Renal cortex interstitium (tissue), 11 donors: Measurements from ENCODE around the gene PSMD5. TPM values are rescaled to one million over a fixed set of nuclear protein-coding genes. Genes with fewer than 3 reads are reported as not detected.

ENCODE experiments used
- DNase-seq, 11 donors: peaks; one replicate each; pipeline ENCODE4 v3.0.0-alpha.2; 2013; ENCODE audit warnings: low read depth in 9 of 11, low spot score in 4 of 11; ENCODE audit errors: extremely low read depth in 1 of 11
- polyA plus RNA-seq, 3 donors: library from polyadenylated mRNA; unstranded; fragments of 120-200 nt; gene quantifications; one replicate each; pipeline ENCODE4 v1.2.1, GENCODE V29; 2013; ENCODE audit not compliant: insufficient read length in 3 of 3

PSMD5 gene
- polyA plus RNA-seq, 3 donors, result 30.0 to 40.5 (median 37.9) TPM

GRCh38 chr9:120778758-120779157 is 64.0 kb downstream of the PSMD5 start:
- DNase-seq, result no peak

GRCh38 chr9:120777229-120777628 is 65.5 kb downstream of the PSMD5 start:
- DNase-seq, result no peak

- DNase-seq, result no peak
Observed at GRCh38 chr9:120776788-120777187, 65.9 kb downstream of the PSMD5 start.

- no peak for DNase-seq
Observed at GRCh38 chr9:120775859-120776258, 66.9 kb downstream of the PSMD5 start.

- no peak for DNase-seq
Observed at GRCh38 chr9:120774719-120775118, 68.0 kb downstream of the PSMD5 start.

- no peak for DNase-seq
Observed at GRCh38 chr9:120773256-120773655, 69.5 kb downstream of the PSMD5 start.

- no peak for DNase-seq
Observed at GRCh38 chr9:120770931-120771330, 71.8 kb downstream of the PSMD5 start.

- no peak for DNase-seq
Observed at GRCh38 chr9:120768886-120769285, 73.8 kb downstream of the PSMD5 start.

- no peak for DNase-seq
Observed at GRCh38 chr9:120768247-120768646, 74.5 kb downstream of the PSMD5 start.

- DNase-seq, result peak in 1 of 11 donors; percentile 8
Observed at GRCh38 chr9:120767451-120767850, 75.3 kb downstream of the PSMD5 start.

Other genes with a start within 250 kb of the PSMD5 start
- gene MEGF9, start 128.5 kb downstream of the PSMD5 start, polyA plus RNA-seq, result 10 to 100 TPM; 15.2 to 19.2 (median 16.9) TPM
- 10 to 100 TPM; 43.2 to 45.8 (median 44.6) TPM for gene FBXW2, start 49.5 kb downstream of the PSMD5 start, polyA plus RNA-seq
- 10 to 100 TPM; 31.4 to 39.4 (median 34.9) TPM for gene PHF19, start 34.3 kb upstream of the PSMD5 start, polyA plus RNA-seq
- gene TRAF1, start 83.9 kb upstream of the PSMD5 start, polyA plus RNA-seq, result 1 to 10 TPM; 4.5 to 8.1 (median 5.6) TPM
- 10 to 100 TPM; 12.8 to 14.7 (median 14.3) TPM for gene C5, start 207.4 kb upstream of the PSMD5 start, polyA plus RNA-seq
- 10 to 100 TPM; 31.3 to 39.1 (median 36.5) TPM for gene CNTRL, start 232.0 kb upstream of the PSMD5 start, polyA plus RNA-seq